Measurements from ENCODE around the gene TMSB4X.

TMSB4X gene

DNA sequence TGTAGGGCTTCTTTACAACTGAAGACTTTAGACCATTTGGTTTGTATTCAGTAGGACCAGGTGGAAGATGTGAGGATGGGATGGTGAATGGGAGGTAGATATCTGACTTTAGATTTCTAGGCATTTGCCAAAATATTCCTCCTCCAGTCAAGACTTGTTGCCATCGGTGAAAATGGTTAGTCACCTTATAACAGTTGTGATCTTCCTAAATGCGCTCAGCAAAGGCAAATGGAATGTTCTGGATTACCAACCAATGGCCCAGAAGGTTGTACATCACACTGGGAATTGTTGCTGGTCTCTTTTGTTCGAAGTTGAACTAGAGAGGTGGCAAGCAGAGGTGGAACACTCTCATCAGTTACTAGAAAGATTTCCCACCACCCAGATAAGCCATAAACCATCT is 33.9 kb downstream of the TMSB4X start:
- H3K79me1 ChIP-seq (ENCODE audit: low read length), result no peaks in the 10 kb centered on the region
- no peak for DNase-seq
- H2BK120ac ChIP-seq (ENCODE audit: low read depth, low read length), result no peak overlapping the region
- no peak overlapping the region for H3K18ac ChIP-seq (ENCODE audit: low read length)
- no peak overlapping the region for H3K4me2 ChIP-seq (ENCODE audit: low read length)
- H3K27me3 ChIP-seq (ENCODE audit: insufficient read depth, low read length, poor library complexity), result no peaks in the 10 kb centered on the region
- no peak overlapping the region for H3K4ac ChIP-seq (ENCODE audit: low read depth, low read length)
- H3K4me3 ChIP-seq (ENCODE audit: low read length), result no peak overlapping the region
- H3K79me2 ChIP-seq (ENCODE audit: control insufficient read depth, insufficient read depth, low read length), result no peaks in the 10 kb centered on the region
- H3K27ac ChIP-seq (ENCODE audit: low read depth, low read length), result no peak overlapping the region
- no peak overlapping the region for H3K9ac ChIP-seq (ENCODE audit: low read length)
- no CpG with 5 or more reads among the region's 3 CpGs for WGBS (ENCODE audit: extremely low coverage, insufficient coverage, low lambda C conversion rate)
- no peaks in the 10 kb centered on the region for H3K36me3 ChIP-seq (ENCODE audit: control insufficient read depth, insufficient read depth, low read length)
- H4K5ac ChIP-seq (ENCODE audit: low read length), result no peak overlapping the region
- no peak overlapping the region for H2BK5ac ChIP-seq (ENCODE audit: low read length)
- H2AK5ac ChIP-seq (ENCODE audit: low read length), result no peak overlapping the region
- no peak overlapping the region for H3K56ac ChIP-seq (ENCODE audit: low read length)
- H4K8ac ChIP-seq (ENCODE audit: low read depth, low read length), result no peak overlapping the region
- no peak overlapping the region for H3K23ac ChIP-seq (ENCODE audit: low read length)
- peaks cover 6% of the 10 kb centered on the region for H3K4me1 ChIP-seq (ENCODE audit: control insufficient read depth, low read depth, low read length)
- no peak overlapping the region for H2BK15ac ChIP-seq (replicated peaks; ENCODE audit: low read depth)

DNA sequence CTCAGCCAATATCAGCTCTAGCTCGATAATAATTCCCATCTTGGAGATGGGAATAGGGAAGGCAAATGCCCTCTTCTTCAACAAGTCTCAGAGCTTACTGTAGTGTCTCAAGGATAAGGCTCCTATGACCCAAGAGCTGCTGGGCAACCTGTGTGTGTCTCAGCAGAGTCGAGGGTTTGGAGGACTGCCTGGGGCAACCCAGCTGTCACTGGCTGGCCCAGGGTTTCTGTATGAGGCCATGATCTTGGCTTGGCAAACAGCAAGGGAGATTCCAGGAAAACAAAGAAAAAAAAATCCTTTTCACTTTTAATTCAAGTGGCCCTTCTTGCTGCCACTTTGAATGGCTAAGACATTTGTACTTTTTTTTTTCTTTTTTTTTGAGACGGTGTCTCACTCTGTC is 34.4 kb downstream of the TMSB4X start:
- Histone ChIP-seq H3K23ac (ENCODE audit: low read length) (no peak overlapping the region), H3K36me3 (ENCODE audit: control insufficient read depth, insufficient read depth, low read length) (no peaks in the 10 kb centered on the region), H3K79me2 (ENCODE audit: control insufficient read depth, insufficient read depth, low read length) (no peaks in the 10 kb centered on the region), H3K4me2 (ENCODE audit: low read length) (no peak overlapping the region), H3K4me1 (ENCODE audit: control insufficient read depth, low read depth, low read length) (peaks cover 6% of the 10 kb centered on the region), H3K4ac (ENCODE audit: low read depth, low read length) (peak overlapping the region; percentile 36), H3K27ac (ENCODE audit: low read depth, low read length) (no peak overlapping the region), H4K5ac (ENCODE audit: low read length) (no peak overlapping the region), H2BK5ac (ENCODE audit: low read length) (no peak overlapping the region), H2BK120ac (ENCODE audit: low read depth, low read length) (no peak overlapping the region), H3K9ac (ENCODE audit: low read length) (no peak overlapping the region), H3K79me1 (ENCODE audit: low read length) (no peaks in the 10 kb centered on the region), H4K8ac (ENCODE audit: low read depth, low read length) (no peak overlapping the region), H3K18ac (ENCODE audit: low read length) (no peak overlapping the region), H3K56ac (ENCODE audit: low read length) (no peak overlapping the region), H2AK5ac (ENCODE audit: low read length) (no peak overlapping the region), H3K27me3 (ENCODE audit: insufficient read depth, low read length, poor library complexity) (no peaks in the 10 kb centered on the region), H3K4me3 (ENCODE audit: low read length) (no peak overlapping the region), H2BK15ac (replicated peaks; ENCODE audit: low read depth) (no peak overlapping the region)
- no CpG with 5 or more reads among the region's 3 CpGs for WGBS (ENCODE audit: extremely low coverage, insufficient coverage, low lambda C conversion rate)
- DNase-seq, result no peak

DNA sequence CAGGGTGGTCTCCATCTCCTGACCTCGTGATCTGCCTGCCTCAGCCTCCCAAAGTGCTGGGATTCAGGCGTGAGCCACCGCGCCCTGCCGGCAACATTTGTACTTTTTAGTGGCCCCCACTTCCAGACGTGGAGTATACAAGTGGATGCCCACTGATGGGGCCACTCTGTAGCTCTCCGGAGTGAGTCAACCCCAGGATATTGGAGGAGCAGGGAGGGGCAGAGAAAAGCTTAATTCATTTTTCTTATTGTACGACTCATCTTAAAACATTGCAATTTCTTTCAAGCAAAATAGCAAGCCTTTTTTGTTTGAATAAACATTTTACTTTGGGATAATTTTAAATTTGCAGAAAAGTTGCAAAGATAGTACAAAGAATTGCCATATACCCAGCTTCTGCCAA is 34.9 kb downstream of the TMSB4X start:
- no peaks in the 10 kb centered on the region for H3K79me1 ChIP-seq (ENCODE audit: low read length)
- H3K36me3 ChIP-seq (ENCODE audit: control insufficient read depth, insufficient read depth, low read length), result no peaks in the 10 kb centered on the region
- H2BK15ac ChIP-seq (replicated peaks; ENCODE audit: low read depth), result no peak overlapping the region
- no peak for DNase-seq
- no CpG with 5 or more reads among the region's 8 CpGs for WGBS (ENCODE audit: extremely low coverage, insufficient coverage, low lambda C conversion rate)
- H2BK120ac ChIP-seq (ENCODE audit: low read depth, low read length), result no peak overlapping the region
- H3K56ac ChIP-seq (ENCODE audit: low read length), result no peak overlapping the region
- no peak overlapping the region for H3K4ac ChIP-seq (ENCODE audit: low read depth, low read length)
- H3K18ac ChIP-seq (ENCODE audit: low read length), result no peak overlapping the region
- H3K79me2 ChIP-seq (ENCODE audit: control insufficient read depth, insufficient read depth, low read length), result no peaks in the 10 kb centered on the region
- H3K9ac ChIP-seq (ENCODE audit: low read length), result no peak overlapping the region
- no peak overlapping the region for H3K4me2 ChIP-seq (ENCODE audit: low read length)
- peaks cover 9% of the 10 kb centered on the region for H3K4me1 ChIP-seq (ENCODE audit: control insufficient read depth, low read depth, low read length)
- H3K23ac ChIP-seq (ENCODE audit: low read length), result no peak overlapping the region
- H4K5ac ChIP-seq (ENCODE audit: low read length), result no peak overlapping the region
- H3K4me3 ChIP-seq (ENCODE audit: low read length), result no peak overlapping the region
- H3K27ac ChIP-seq (ENCODE audit: low read depth, low read length), result no peak overlapping the region
- no peaks in the 10 kb centered on the region for H3K27me3 ChIP-seq (ENCODE audit: insufficient read depth, low read length, poor library complexity)
- no peak overlapping the region for H2BK5ac ChIP-seq (ENCODE audit: low read length)
- no peak overlapping the region for H2AK5ac ChIP-seq (ENCODE audit: low read length)
- no peak overlapping the region for H4K8ac ChIP-seq (ENCODE audit: low read depth, low read length)

DNA sequence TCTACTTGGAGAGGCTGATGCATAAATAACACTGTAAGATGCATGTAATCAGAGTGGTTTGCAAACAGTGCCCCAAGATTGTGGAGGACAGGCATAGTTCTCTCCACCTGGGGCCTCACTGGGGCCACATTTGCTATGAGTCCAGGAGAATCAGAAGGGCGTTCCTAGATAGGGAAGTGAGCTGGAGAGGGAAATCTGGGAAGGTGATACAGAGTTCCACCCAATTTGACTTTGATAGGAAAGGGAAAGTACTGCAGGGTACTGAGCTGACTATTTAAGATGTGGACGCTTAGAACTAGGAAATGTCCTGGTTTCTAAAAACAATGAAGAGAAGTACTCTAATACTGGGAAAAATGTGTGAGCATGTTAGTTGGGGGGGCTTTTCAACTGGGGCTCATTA is 35.6 kb downstream of the TMSB4X start:
- Histone ChIP-seq H3K27ac (ENCODE audit: low read depth, low read length) (no peak overlapping the region), H3K23ac (ENCODE audit: low read length) (no peak overlapping the region), H2BK15ac (replicated peaks; ENCODE audit: low read depth) (no peak overlapping the region), H2AK5ac (ENCODE audit: low read length) (no peak overlapping the region), H4K8ac (ENCODE audit: low read depth, low read length) (no peak overlapping the region), H2BK5ac (ENCODE audit: low read length) (no peak overlapping the region), H3K79me1 (ENCODE audit: low read length) (no peaks in the 10 kb centered on the region), H3K4me2 (ENCODE audit: low read length) (no peak overlapping the region), H3K18ac (ENCODE audit: low read length) (no peak overlapping the region), H3K36me3 (ENCODE audit: control insufficient read depth, insufficient read depth, low read length) (no peaks in the 10 kb centered on the region), H3K4ac (ENCODE audit: low read depth, low read length) (no peak overlapping the region), H4K5ac (ENCODE audit: low read length) (no peak overlapping the region), H3K79me2 (ENCODE audit: control insufficient read depth, insufficient read depth, low read length) (no peaks in the 10 kb centered on the region), H3K4me3 (ENCODE audit: low read length) (no peak overlapping the region), H3K4me1 (ENCODE audit: control insufficient read depth, low read depth, low read length) (peaks cover 9% of the 10 kb centered on the region), H3K56ac (ENCODE audit: low read length) (no peak overlapping the region), H3K27me3 (ENCODE audit: insufficient read depth, low read length, poor library complexity) (no peaks in the 10 kb centered on the region), H2BK120ac (ENCODE audit: low read depth, low read length) (no peak overlapping the region), H3K9ac (ENCODE audit: low read length) (no peak overlapping the region)
- DNase-seq, result no peak
- no CpG with 5 or more reads among the region's 2 CpGs for WGBS (ENCODE audit: extremely low coverage, insufficient coverage, low lambda C conversion rate)

DNA sequence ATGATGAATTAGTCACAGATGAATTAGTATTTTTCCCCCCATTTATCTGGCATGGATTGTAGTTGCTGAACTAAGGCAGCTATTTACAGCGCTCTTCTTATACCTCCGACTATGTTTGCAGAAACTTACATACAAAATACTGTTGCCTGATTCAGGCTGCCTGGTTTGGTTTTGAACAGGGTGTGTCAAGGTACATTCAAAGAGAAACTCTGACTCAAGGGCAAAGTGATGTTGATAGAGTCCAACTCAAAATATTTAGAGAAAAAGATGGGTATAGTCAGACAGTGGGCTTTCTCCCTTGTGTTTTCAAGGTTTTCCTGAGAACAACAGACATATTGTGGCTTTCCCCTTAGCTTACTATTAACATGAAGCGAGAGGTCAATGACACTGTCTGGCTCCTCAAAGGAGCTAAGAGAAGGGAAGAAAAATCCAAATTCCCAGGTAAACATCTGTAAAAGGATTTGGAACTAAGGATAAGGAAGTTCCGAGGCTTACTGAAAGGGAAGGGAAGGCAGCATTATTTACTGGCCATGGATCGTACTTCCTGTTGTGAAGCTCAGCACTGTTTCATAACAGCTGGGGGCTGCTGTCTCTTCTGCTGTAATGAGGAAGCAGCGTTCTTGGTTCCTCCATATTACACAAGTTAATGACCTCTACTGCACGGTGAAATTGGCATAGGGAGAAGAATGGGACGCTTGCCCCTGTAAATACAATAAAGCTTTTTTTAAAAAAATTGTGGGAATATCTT is 38.6 kb downstream of the TMSB4X start:
- Histone ChIP-seq H2BK120ac (ENCODE audit: low read depth, low read length) (no peak overlapping the region), H3K4me1 (ENCODE audit: control insufficient read depth, low read depth, low read length) (peaks cover 7% of the 10 kb centered on the region), H3K4me2 (ENCODE audit: low read length) (no peak overlapping the region), H3K27me3 (ENCODE audit: insufficient read depth, low read length, poor library complexity) (no peaks in the 10 kb centered on the region), H3K27ac (ENCODE audit: low read depth, low read length) (peak overlapping the region; percentile 76), H2AK5ac (ENCODE audit: low read length) (no peak overlapping the region), H3K79me2 (ENCODE audit: control insufficient read depth, insufficient read depth, low read length) (no peaks in the 10 kb centered on the region), H3K4me3 (ENCODE audit: low read length) (no peak overlapping the region), H3K36me3 (ENCODE audit: control insufficient read depth, insufficient read depth, low read length) (no peaks in the 10 kb centered on the region), H3K23ac (ENCODE audit: low read length) (no peak overlapping the region), H3K4ac (ENCODE audit: low read depth, low read length) (peak overlapping the region; percentile 36), H3K9ac (ENCODE audit: low read length) (no peak overlapping the region), H3K79me1 (ENCODE audit: low read length) (no peaks in the 10 kb centered on the region), H3K18ac (ENCODE audit: low read length) (peak overlapping the region; percentile 51), H2BK5ac (ENCODE audit: low read length) (peak overlapping the region; percentile 30), H4K5ac (ENCODE audit: low read length) (no peak overlapping the region), H3K56ac (ENCODE audit: low read length) (peak overlapping the region; percentile 60), H4K8ac (ENCODE audit: low read depth, low read length) (no peak overlapping the region), H2BK15ac (replicated peaks; ENCODE audit: low read depth) (no peak overlapping the region)
- peak; percentile 56 for DNase-seq
- no CpG with 5 or more reads among the region's 8 CpGs for WGBS (ENCODE audit: extremely low coverage, insufficient coverage, low lambda C conversion rate)

Data from mesendoderm (in vitro differentiated cells).